ENCODE measurements around the gene ANKS6.

ANKS6 gene
- 14.7 to 22.4 reads per million in 2 donors for total RNA-seq

GRCh38 chr9:98796364-98797101 lies at the start of gene ANKS6:
TSS of gene ANKS6 (minus strand) at chr9:98796555. CDS start at chr9:98796491, 64 bp downstream.
- peak; percentile 68 for DNase-seq

GRCh38 chr9:98846081-98846480 lies 49.7 kb upstream of the ANKS6 start:
- no peak for DNase-seq

- no peak for DNase-seq
Measured at GRCh38 chr9:98842510-98842909, 46.2 kb upstream of the ANKS6 start.

GRCh38 chr9:98839724-98840123 lies 43.4 kb upstream of the ANKS6 start:
- DNase-seq = no peak

- DNase-seq = no peak
Measured at GRCh38 chr9:98838868-98839565, 42.7 kb upstream of the ANKS6 start.

- DNase-seq = no peak
Measured at GRCh38 chr9:98838155-98838867, 42.0 kb upstream of the ANKS6 start.

GRCh38 chr9:98837516-98837915 lies 41.2 kb upstream of the ANKS6 start:
- no peak for DNase-seq

GRCh38 chr9:98836206-98836605 lies 39.9 kb upstream of the ANKS6 start:
- no peak for DNase-seq

- no peak for DNase-seq
Measured at GRCh38 chr9:98834386-98834785, 38.0 kb upstream of the ANKS6 start.

- DNase-seq = no peak
Measured at GRCh38 chr9:98833090-98833956, 37.0 kb upstream of the ANKS6 start.

- no peak for DNase-seq
Measured at GRCh38 chr9:98832768-98833089, 36.4 kb upstream of the ANKS6 start.

- no peak for DNase-seq
Measured at GRCh38 chr9:98831696-98832095, 35.3 kb upstream of the ANKS6 start.

- DNase-seq = no peak
Measured at GRCh38 chr9:98830554-98830953, 34.2 kb upstream of the ANKS6 start.

- no peak for DNase-seq
Measured at GRCh38 chr9:98829766-98830165, 33.4 kb upstream of the ANKS6 start.

GRCh38 chr9:98826716-98827115 lies 30.4 kb upstream of the ANKS6 start:
- no peak for DNase-seq

- DNase-seq = no peak
Measured at GRCh38 chr9:98825414-98825813, 29.1 kb upstream of the ANKS6 start.

GRCh38 chr9:98823666-98824334 lies 27.4 kb upstream of the ANKS6 start:
- no peak for DNase-seq

- no peak for DNase-seq
Measured at GRCh38 chr9:98822661-98823060, 26.3 kb upstream of the ANKS6 start.

GRCh38 chr9:98821831-98822230 lies 25.5 kb upstream of the ANKS6 start:
- DNase-seq = no peak

- no peak for DNase-seq
Measured at GRCh38 chr9:98819231-98819630, 22.9 kb upstream of the ANKS6 start.

GRCh38 chr9:98818764-98819163 lies 22.4 kb upstream of the ANKS6 start:
- DNase-seq = no peak

GRCh38 chr9:98815391-98815951 lies 19.1 kb upstream of the ANKS6 start:
- DNase-seq = no peak
